OCI-LY7 (cell line): ENCODE results near the gene SMIM12.

Source experiments
- CTCF ChIP-seq: fragments of 200-600 bp; sonication (generic); conservative IDR thresholded peaks from 2 replicates; pipeline ENCODE4 v1.5.1; 2014; ENCODE audit warnings: mild to moderate bottlenecking, antibody characterized with exemption, low read length, moderate library complexity, mixed read lengths
- EZH2phosphoT487 ChIP-seq: fragments of 200-600 bp; sonication (generic); IDR thresholded peaks from 2 replicates; pipeline ENCODE4 v1.6.1; 2018; ENCODE audit warnings: low read depth, borderline replicate concordance, mild to moderate bottlenecking, mixed run types, antibody characterized with exemption, low read length, moderate library complexity, mixed read lengths

- TF ChIP-seq CTCF, result no peak
- no peak for TF ChIP-seq EZH2phosphoT487
These were observed 53.2 kb downstream of the SMIM12 start for GRCh38 chr1:34806396-34806795.
